ENCODE results near the gene ROGDI.

The ROGDI gene

GRCh38 chr16:4797805-4798252 lies 4.6 kb downstream of the ROGDI start:
- TF ChIP-seq REST (IDR thresholded peaks at IDR 0.05; ENCODE audit: insufficient read depth in 1 of 2, low read depth in 2 of 2, low read length in 2 of 2) (no peak), FOXP2 (optimal IDR thresholded peaks at IDR 0.05; ENCODE audit: borderline replicate concordance, extremely low read depth, extremely low read length, insufficient read depth) (no peak), TAF1 (IDR thresholded peaks at IDR 0.05; ENCODE audit: borderline replicate concordance, insufficient read depth, low read length) (no peak), POLR2AphosphoS5 (IDR thresholded peaks at IDR 0.05; ENCODE audit: low read depth, low read length) (no peak), SIN3A (IDR thresholded peaks at IDR 0.05; ENCODE audit: borderline replicate concordance, insufficient read depth, low read length) (no peak)

GRCh38 chr16:4796982-4797804 lies 5.2 kb downstream of the ROGDI start:
- TF ChIP-seq POLR2AphosphoS5 (IDR thresholded peaks at IDR 0.05; ENCODE audit: low read depth, low read length) = no peak
- TF ChIP-seq FOXP2 (optimal IDR thresholded peaks at IDR 0.05; ENCODE audit: borderline replicate concordance, extremely low read depth, extremely low read length, insufficient read depth) = no peak
- TF ChIP-seq REST (IDR thresholded peaks at IDR 0.05; ENCODE audit: insufficient read depth in 1 of 2, low read depth in 2 of 2, low read length in 2 of 2) = no peak
- no peak for TF ChIP-seq SIN3A (IDR thresholded peaks at IDR 0.05; ENCODE audit: borderline replicate concordance, insufficient read depth, low read length)
- TF ChIP-seq TAF1 (IDR thresholded peaks at IDR 0.05; ENCODE audit: borderline replicate concordance, insufficient read depth, low read length) = no peak

- TF ChIP-seq REST (IDR thresholded peaks at IDR 0.05; ENCODE audit: insufficient read depth in 1 of 2, low read depth in 2 of 2, low read length in 2 of 2) (no peak), SIN3A (IDR thresholded peaks at IDR 0.05; ENCODE audit: borderline replicate concordance, insufficient read depth, low read length) (no peak), FOXP2 (optimal IDR thresholded peaks at IDR 0.05; ENCODE audit: borderline replicate concordance, extremely low read depth, extremely low read length, insufficient read depth) (no peak), POLR2AphosphoS5 (IDR thresholded peaks at IDR 0.05; ENCODE audit: low read depth, low read length) (no peak), TAF1 (IDR thresholded peaks at IDR 0.05; ENCODE audit: borderline replicate concordance, insufficient read depth, low read length) (no peak)
These were observed 6.4 kb downstream of the ROGDI start for GRCh38 chr16:4795828-4796572.

GRCh38 chr16:4795181-4795827 lies 7.1 kb downstream of the ROGDI start, which contains the start of gene SMIM22:
Gene SMIM22 (plus strand): TSS chr16:4795369. CDS start chr16:4795735, 366 bp downstream.
- TF ChIP-seq SIN3A (IDR thresholded peaks at IDR 0.05; ENCODE audit: borderline replicate concordance, insufficient read depth, low read length) (no peak), REST (IDR thresholded peaks at IDR 0.05; ENCODE audit: insufficient read depth in 1 of 2, low read depth in 2 of 2, low read length in 2 of 2) (no peak), POLR2AphosphoS5 (IDR thresholded peaks at IDR 0.05; ENCODE audit: low read depth, low read length) (no peak), FOXP2 (optimal IDR thresholded peaks at IDR 0.05; ENCODE audit: borderline replicate concordance, extremely low read depth, extremely low read length, insufficient read depth) (no peak), TAF1 (IDR thresholded peaks at IDR 0.05; ENCODE audit: borderline replicate concordance, insufficient read depth, low read length) (no peak)

All from PFSK-1 (cell line).